Measurements from ENCODE around the gene MFSD8. TPM values are rescaled to one million over a fixed set of nuclear protein-coding genes. Genes with fewer than 3 reads are reported as not detected.
A peak's percentile ranks its signal among the peaks of the same experiment; 100 is the strongest.
"Not testable (repeated sequence)": the region's sequence is repeated elsewhere in the genome, so short reads cannot be mapped to it uniquely, and the experiment has no call there.

The MFSD8 gene, protein sequence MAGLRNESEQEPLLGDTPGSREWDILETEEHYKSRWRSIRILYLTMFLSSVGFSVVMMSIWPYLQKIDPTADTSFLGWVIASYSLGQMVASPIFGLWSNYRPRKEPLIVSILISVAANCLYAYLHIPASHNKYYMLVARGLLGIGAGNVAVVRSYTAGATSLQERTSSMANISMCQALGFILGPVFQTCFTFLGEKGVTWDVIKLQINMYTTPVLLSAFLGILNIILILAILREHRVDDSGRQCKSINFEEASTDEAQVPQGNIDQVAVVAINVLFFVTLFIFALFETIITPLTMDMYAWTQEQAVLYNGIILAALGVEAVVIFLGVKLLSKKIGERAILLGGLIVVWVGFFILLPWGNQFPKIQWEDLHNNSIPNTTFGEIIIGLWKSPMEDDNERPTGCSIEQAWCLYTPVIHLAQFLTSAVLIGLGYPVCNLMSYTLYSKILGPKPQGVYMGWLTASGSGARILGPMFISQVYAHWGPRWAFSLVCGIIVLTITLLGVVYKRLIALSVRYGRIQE
- total RNA-seq = 16.5 and 22.2 TPM in 2 replicates
- long read RNA-seq, full-length matches to known transcripts = 76 of 105 reads
- long read RNA-seq, partial matches to known transcripts = 8 of 105 reads
- long read RNA-seq, other reads (novel, unspliced or antisense) = 21 of 105 reads

DNA sequence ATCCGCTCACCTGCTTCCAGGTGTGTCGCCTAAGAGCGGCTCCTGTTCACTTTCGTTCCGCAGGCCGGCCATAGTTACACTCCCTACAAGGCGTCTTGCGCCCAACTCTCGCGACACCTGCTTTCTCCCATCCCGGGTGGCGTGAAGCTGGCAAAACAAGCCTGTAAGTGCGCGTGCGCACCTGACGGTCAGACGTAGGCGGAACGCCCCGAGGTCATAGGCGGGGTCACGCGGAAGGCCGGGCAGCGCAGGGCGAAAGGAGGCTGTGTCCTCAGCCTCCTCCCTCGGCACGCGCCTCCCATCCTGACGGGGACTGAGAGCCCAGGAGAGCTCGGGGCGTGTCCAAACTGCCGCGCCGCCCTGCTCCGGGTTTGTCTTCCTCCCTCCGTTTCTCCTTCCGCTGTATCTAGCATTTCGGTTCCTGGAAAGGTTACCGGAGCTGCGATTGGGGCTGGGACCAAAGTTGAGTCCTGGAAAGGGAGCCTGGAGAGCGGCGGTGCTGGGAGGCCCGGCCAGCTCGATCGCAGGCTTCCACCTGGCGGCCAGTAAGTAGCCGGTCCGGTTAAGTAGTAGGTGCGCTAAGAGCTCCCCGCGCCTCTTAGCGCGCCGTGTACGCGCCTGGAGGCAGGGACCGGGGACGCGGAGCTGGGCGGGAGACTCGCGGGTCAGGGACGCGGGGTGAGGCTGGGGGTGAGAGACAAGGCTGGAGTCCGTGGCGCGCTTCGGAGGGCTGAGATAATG, at the start of gene MFSD8, which contains the start of gene ABHD18:
Gene MFSD8, minus strand, starts transcription at position 112 of the 741 bp plus-strand sequence. Its CDS starts 40 bp downstream, at position 72.
Gene ABHD18, plus strand, starts transcription at position 345 of the 741 bp plus-strand sequence. CDS start 17,550 bp downstream, outside the sequence.
- Mint-ChIP-seq H3K27me3 (ENCODE audit: unreplicated experiment) (no peaks in the 10 kb centered on the region), H3K4me3 (ENCODE audit: unreplicated experiment) (peak within 1 kb of the TSS; percentile 95), H3K4me1 (ENCODE audit: unreplicated experiment) (peaks cover 20% of the 10 kb centered on the region), H3K36me3 (ENCODE audit: unreplicated experiment) (no peaks in the 10 kb centered on the region), H3K27ac (ENCODE audit: unreplicated experiment) (peak within 1 kb of the TSS; percentile 97), H3K9me3 (ENCODE audit: unreplicated experiment) (no peaks in the 10 kb centered on the region)
- TF ChIP-seq, protein P1, sequence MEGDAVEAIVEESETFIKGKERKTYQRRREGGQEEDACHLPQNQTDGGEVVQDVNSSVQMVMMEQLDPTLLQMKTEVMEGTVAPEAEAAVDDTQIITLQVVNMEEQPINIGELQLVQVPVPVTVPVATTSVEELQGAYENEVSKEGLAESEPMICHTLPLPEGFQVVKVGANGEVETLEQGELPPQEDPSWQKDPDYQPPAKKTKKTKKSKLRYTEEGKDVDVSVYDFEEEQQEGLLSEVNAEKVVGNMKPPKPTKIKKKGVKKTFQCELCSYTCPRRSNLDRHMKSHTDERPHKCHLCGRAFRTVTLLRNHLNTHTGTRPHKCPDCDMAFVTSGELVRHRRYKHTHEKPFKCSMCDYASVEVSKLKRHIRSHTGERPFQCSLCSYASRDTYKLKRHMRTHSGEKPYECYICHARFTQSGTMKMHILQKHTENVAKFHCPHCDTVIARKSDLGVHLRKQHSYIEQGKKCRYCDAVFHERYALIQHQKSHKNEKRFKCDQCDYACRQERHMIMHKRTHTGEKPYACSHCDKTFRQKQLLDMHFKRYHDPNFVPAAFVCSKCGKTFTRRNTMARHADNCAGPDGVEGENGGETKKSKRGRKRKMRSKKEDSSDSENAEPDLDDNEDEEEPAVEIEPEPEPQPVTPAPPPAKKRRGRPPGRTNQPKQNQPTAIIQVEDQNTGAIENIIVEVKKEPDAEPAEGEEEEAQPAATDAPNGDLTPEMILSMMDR (IDR thresholded peaks at IDR 0.05) = peak; percentile 64
- DNase-seq (ENCODE audit: extremely low spot score, unreplicated experiment) = peak; percentile 100

DNA sequence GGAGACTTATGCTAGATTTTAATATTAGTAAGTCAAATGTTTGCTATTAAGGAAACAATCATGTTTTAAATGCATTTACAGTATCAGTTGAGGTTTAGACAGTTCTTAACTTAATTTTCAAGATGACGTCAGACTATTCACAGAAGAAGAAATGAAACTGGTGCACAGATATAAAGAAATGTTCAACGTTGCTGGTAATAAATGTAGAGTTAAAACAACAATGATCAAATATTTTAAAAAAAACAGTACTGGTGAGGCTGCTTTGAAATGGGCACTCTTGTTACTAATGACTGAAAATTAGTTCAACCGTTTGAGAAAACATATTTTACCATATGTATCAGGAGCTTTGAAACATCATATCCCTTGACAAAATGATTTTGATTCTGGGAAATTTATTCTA, 44.5 kb upstream of the MFSD8 start:
- Mint-ChIP-seq H3K27me3 (ENCODE audit: unreplicated experiment) (no peaks in the 10 kb centered on the region), H3K4me3 (ENCODE audit: unreplicated experiment) (no peak overlapping the region), H3K9me3 (ENCODE audit: unreplicated experiment) (no peaks in the 10 kb centered on the region), H3K36me3 (ENCODE audit: unreplicated experiment) (peaks cover 18% of the 10 kb centered on the region), H3K27ac (ENCODE audit: unreplicated experiment) (no peak overlapping the region), H3K4me1 (ENCODE audit: unreplicated experiment) (peaks cover 2% of the 10 kb centered on the region)
- TF ChIP-seq, protein P1 (IDR thresholded peaks at IDR 0.05) = no peak
- DNase-seq (ENCODE audit: extremely low spot score, unreplicated experiment) = no peak

DNA sequence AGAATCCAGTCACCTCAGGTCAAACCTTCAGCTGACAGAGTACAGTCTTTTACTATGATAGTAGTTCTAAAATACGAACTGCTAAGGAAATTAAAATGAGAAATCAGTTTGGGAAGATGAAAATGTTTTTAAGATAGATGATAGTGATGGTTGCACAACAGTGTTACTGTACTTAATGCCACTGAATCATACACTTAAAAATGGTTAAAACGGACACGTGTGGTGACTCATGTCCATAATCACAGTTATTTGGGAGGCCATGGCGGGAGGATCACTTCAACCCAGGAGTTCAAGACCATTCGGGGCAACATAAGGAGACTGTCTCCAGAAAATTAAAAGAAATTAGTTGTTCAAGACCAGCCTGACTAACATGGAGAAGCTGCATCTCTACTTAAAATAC, 41.6 kb upstream of the MFSD8 start:
- Mint-ChIP-seq H3K9me3 (ENCODE audit: unreplicated experiment) (no peaks in the 10 kb centered on the region), H3K36me3 (ENCODE audit: unreplicated experiment) (peaks cover 11% of the 10 kb centered on the region), H3K27ac (ENCODE audit: unreplicated experiment) (no peak overlapping the region), H3K4me1 (ENCODE audit: unreplicated experiment) (peaks cover 2% of the 10 kb centered on the region), H3K27me3 (ENCODE audit: unreplicated experiment) (no peaks in the 10 kb centered on the region), H3K4me3 (ENCODE audit: unreplicated experiment) (no peak overlapping the region)
- TF ChIP-seq, protein P1 (IDR thresholded peaks at IDR 0.05) = no peak
- no peak for DNase-seq (ENCODE audit: extremely low spot score, unreplicated experiment)

DNA sequence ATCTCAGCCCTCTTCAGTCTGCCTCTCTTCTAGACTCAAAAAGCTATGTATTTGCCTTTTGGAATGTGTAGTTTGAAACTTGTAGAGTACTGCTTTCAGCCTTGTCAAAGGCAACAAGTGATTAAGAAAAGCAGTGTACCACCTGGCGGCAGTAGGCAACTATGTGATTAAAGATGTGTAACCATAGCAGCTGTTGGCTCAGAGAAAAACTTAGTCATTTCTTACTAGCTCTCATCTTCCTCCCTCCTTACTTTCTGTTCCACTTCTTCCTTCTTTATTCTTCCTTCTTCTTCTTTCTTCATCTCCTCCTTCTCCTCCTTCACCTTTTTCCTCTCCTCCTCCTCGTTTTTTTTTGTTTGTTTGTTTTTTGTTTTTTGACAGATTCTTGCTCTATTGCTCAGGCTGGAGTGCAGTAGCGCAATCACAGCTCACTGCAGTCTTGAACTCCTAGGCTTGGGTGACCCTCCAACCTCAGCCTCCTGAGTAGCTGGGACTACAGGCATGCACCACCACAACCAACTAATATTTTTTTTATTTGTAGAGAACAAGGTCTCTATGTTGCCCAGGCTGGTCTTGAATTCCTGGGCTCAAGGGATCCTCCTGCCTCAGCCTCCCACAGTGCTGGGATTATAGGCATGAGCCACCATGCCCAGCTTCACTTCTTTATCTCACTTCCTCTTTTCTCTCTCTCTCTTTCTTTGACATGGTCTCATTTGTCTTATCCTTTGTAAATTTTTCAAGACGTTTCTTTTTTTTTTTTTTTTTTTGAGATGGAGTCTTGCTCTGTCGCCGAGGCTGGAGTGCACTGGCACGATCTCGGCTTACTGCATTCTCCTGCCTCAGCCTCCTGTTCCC, 32.8 kb upstream of the MFSD8 start:
- Mint-ChIP-seq H3K9me3 (ENCODE audit: unreplicated experiment) (peaks cover 16% of the 10 kb centered on the region), H3K4me1 (ENCODE audit: unreplicated experiment) (peaks cover 12% of the 10 kb centered on the region), H3K36me3 (ENCODE audit: unreplicated experiment) (peaks cover 56% of the 10 kb centered on the region), H3K27ac (ENCODE audit: unreplicated experiment) (no peak overlapping the region), H3K4me3 (ENCODE audit: unreplicated experiment) (no peak overlapping the region), H3K27me3 (ENCODE audit: unreplicated experiment) (no peaks in the 10 kb centered on the region)
- TF ChIP-seq, protein P1 (IDR thresholded peaks at IDR 0.05) = no peak
- DNase-seq (ENCODE audit: extremely low spot score, unreplicated experiment) = no peak

DNA sequence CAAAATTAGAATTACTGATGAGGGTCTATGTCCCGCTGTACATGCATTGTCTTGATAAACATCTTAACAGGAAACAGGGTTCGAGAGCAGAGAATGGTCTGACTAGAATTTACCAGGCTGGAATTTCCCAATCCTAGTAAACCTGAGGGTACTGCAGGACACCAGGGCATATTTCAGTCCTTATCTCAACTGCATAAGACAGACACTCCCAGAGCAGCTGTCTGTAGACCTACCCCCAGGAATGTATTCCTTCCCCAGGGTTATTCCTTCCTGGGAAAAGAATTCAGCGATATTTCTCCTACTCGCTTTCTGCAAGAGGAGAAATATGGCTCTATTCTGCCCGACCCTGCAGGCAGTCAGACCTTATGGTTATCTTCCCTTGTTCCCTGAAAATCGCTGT, 31.5 kb upstream of the MFSD8 start:
- H3K27me3 Mint-ChIP-seq (ENCODE audit: unreplicated experiment); DNase-seq (ENCODE audit: extremely low spot score, unreplicated experiment); H3K27ac Mint-ChIP-seq (ENCODE audit: unreplicated experiment); H3K4me3 Mint-ChIP-seq (ENCODE audit: unreplicated experiment): not testable (repeated sequence)
- H3K9me3 Mint-ChIP-seq (ENCODE audit: unreplicated experiment) = peaks cover 16% of the 10 kb centered on the region
- H3K4me1 Mint-ChIP-seq (ENCODE audit: unreplicated experiment) = peaks cover 14% of the 10 kb centered on the region
- H3K36me3 Mint-ChIP-seq (ENCODE audit: unreplicated experiment) = peaks cover 52% of the 10 kb centered on the region

Measured in osteocyte (in vitro differentiated cells).